Measurements from ENCODE around the gene POU6F2. TPM values are rescaled to one million over a fixed set of nuclear protein-coding genes. Genes with fewer than 3 reads are reported as not detected.
"Not testable (repeated sequence)": the region's sequence is repeated elsewhere in the genome, so short reads cannot be mapped to it uniquely, and the experiment has no call there.

The POU6F2 gene
- total RNA-seq, 1 experiment from 2014 or later = not detected

- Histone ChIP-seq H3F3A (ENCODE audit: low read length, unreplicated experiment) (no peaks in the 10 kb centered on the region), H3K36me3 (ENCODE audit: low read depth, low read length) (no peaks in the 10 kb centered on the region), H3K27ac (ENCODE audit: low read length) (no peak overlapping the region), H3K79me2 (ENCODE audit: low read length) (no peaks in the 10 kb centered on the region), H4K20me1 (ENCODE audit: low read length) (no peaks in the 10 kb centered on the region), H3K4me2 (ENCODE audit: low read length) (no peak overlapping the region), H2AFZ (ENCODE audit: low read length) (no peak overlapping the region), H3K9me3 (ENCODE audit: low read length) (no peaks in the 10 kb centered on the region), H3K4me1 (ENCODE audit: insufficient read depth, low read length) (no peaks in the 10 kb centered on the region), H3K4me3 (ENCODE audit: low read length) (no peak overlapping the region), H3K9ac (ENCODE audit: low read length) (no peak overlapping the region), H3K9me2 (replicated peaks; ENCODE audit: low read length) (no peaks in the 10 kb centered on the region), H3K27me3 (ENCODE audit: low read length) (peaks cover 79% of the 10 kb centered on the region)
- TF ChIP-seq EZH2 (IDR thresholded peaks at IDR 0.05; ENCODE audit: low read length, unreplicated experiment) (no peak), CTCF (conservative IDR thresholded peaks at IDR 0.05; ENCODE audit: low read depth, low read length) (no peak), EZH2phosphoT487 (IDR thresholded peaks at IDR 0.05; ENCODE audit: borderline replicate concordance, low read length) (no peak)
- intact Hi-C loops (cut with micrococcal nuclease) = no loop called here
- DNase-seq (no peak), ATAC-seq (no peak)
- CTCF ChIA-PET = interaction anchor here (0.7 kb wide), 1 partner anchor 140 kb away, joined by 8 read pairs; no protein-coding TSS in a partner anchor
- POLR2A ChIA-PET (ENCODE audit: unreplicated experiment) = no interaction called here
- BruUV-seq (replicated peaks) = no TSS peak
Measured at GRCh38 chr7:38940774-38941173, 36.9 kb upstream of the POU6F2 start.

- Histone ChIP-seq H3K4me1 (ENCODE audit: insufficient read depth, low read length) (no peaks in the 10 kb centered on the region), H3F3A (ENCODE audit: low read length, unreplicated experiment) (no peaks in the 10 kb centered on the region), H3K4me2 (ENCODE audit: low read length) (no peak overlapping the region), H3K27ac (ENCODE audit: low read length) (no peak overlapping the region), H3K9me3 (ENCODE audit: low read length) (no peaks in the 10 kb centered on the region), H3K36me3 (ENCODE audit: low read depth, low read length) (no peaks in the 10 kb centered on the region), H3K9me2 (replicated peaks; ENCODE audit: low read length) (no peaks in the 10 kb centered on the region), H2AFZ (ENCODE audit: low read length) (no peak overlapping the region), H3K79me2 (ENCODE audit: low read length) (no peaks in the 10 kb centered on the region), H3K9ac (ENCODE audit: low read length) (no peak overlapping the region), H4K20me1 (ENCODE audit: low read length) (no peaks in the 10 kb centered on the region), H3K4me3 (ENCODE audit: low read length) (no peak overlapping the region), H3K27me3 (ENCODE audit: low read length) (peaks cover 76% of the 10 kb centered on the region)
- DNase-seq (no peak), ATAC-seq (no peak)
- no TSS peak for BruUV-seq (replicated peaks)
- CTCF ChIA-PET = no interaction called here
- intact Hi-C loops (cut with micrococcal nuclease) = no loop called here
- TF ChIP-seq EZH2phosphoT487 (IDR thresholded peaks at IDR 0.05; ENCODE audit: borderline replicate concordance, low read length) (no peak), CTCF (conservative IDR thresholded peaks at IDR 0.05; ENCODE audit: low read depth, low read length) (no peak), EZH2 (IDR thresholded peaks at IDR 0.05; ENCODE audit: low read length, unreplicated experiment) (no peak)
- POLR2A ChIA-PET (ENCODE audit: unreplicated experiment) = no interaction called here
Measured at GRCh38 chr7:38942431-38943051, 35.2 kb upstream of the POU6F2 start.

- H3K9me3 ChIP-seq (ENCODE audit: low read length); H2AFZ ChIP-seq (ENCODE audit: low read length); H3K4me3 ChIP-seq (ENCODE audit: low read length); H3K27ac ChIP-seq (ENCODE audit: low read length); ATAC-seq; POLR2A ChIA-PET (ENCODE audit: unreplicated experiment); H4K20me1 ChIP-seq (ENCODE audit: low read length); H3K9me2 ChIP-seq (replicated peaks; ENCODE audit: low read length); H3K4me1 ChIP-seq (ENCODE audit: insufficient read depth, low read length); BruUV-seq (replicated peaks); DNase-seq; CTCF ChIA-PET; H3K9ac ChIP-seq (ENCODE audit: low read length); H3K36me3 ChIP-seq (ENCODE audit: low read depth, low read length); H3F3A ChIP-seq (ENCODE audit: low read length, unreplicated experiment); H3K79me2 ChIP-seq (ENCODE audit: low read length); intact Hi-C loops (cut with micrococcal nuclease); H3K4me2 ChIP-seq (ENCODE audit: low read length): not testable (repeated sequence)
- H3K27me3 ChIP-seq (ENCODE audit: low read length) = peaks cover 64% of the 10 kb centered on the region
Measured at GRCh38 chr7:38947541-38947940, 30.2 kb upstream of the POU6F2 start.

Data from PC-3 (cell line).